ENCODE data around the gene SLC26A5.

DNA sequence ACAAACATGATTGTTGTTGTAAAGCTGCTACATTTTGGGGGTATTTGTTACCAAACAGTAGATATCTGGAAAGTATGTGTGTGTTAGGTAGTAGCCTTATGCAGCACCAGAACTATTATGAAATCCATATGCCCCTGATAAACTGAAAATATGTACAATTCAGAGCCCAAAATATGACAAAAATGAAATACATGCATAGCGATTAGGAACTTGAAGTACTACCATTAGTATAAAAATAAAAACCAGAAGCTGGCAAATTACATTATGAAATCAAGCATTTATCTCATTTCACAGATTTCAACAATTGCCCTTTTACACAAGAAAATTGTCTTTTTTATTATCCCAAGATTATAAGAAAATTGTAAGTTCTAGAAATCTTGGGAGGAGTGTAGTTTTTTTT lies 33.9 kb downstream of the SLC26A5 start:
- TF ChIP-seq, protein P1, sequence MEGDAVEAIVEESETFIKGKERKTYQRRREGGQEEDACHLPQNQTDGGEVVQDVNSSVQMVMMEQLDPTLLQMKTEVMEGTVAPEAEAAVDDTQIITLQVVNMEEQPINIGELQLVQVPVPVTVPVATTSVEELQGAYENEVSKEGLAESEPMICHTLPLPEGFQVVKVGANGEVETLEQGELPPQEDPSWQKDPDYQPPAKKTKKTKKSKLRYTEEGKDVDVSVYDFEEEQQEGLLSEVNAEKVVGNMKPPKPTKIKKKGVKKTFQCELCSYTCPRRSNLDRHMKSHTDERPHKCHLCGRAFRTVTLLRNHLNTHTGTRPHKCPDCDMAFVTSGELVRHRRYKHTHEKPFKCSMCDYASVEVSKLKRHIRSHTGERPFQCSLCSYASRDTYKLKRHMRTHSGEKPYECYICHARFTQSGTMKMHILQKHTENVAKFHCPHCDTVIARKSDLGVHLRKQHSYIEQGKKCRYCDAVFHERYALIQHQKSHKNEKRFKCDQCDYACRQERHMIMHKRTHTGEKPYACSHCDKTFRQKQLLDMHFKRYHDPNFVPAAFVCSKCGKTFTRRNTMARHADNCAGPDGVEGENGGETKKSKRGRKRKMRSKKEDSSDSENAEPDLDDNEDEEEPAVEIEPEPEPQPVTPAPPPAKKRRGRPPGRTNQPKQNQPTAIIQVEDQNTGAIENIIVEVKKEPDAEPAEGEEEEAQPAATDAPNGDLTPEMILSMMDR (IDR thresholded peaks at IDR 0.05): no peak
- no peak for TF ChIP-seq POLR2A (IDR thresholded peaks at IDR 0.05)

All from ovary (tissue), 3 donors.